GM23338 (cell line): ENCODE data around the gene STK11IP. TPM values are rescaled to one million over a fixed set of nuclear protein-coding genes. Genes with fewer than 3 reads are reported as not detected.

ENCODE experiments used
- ATAC-seq: fragments of 200-7000 bp; cut with Tn5 transposase; 3 replicates; pipeline ENCODE4 v1.9.1; 2020
- DNase-seq: peaks from one replicate; pipeline ENCODE4 v3.0.0-alpha.2; 2015; ENCODE audit warnings: low spot score
- H2AFZ ChIP-seq: fragments of 200-600 bp; sonication (generic); 2 replicates; pipeline ENCODE4 v1.8.0; 2016; ENCODE audit warnings: antibody characterized with exemption, mild to moderate bottlenecking, moderate library complexity
- H3F3A ChIP-seq: fragments of 200-600 bp; sonication (generic); replicated peaks from 2 replicates; pipeline ENCODE4 v1.8.0; 2017; ENCODE audit warnings: antibody characterized with exemption, mixed run types, low read depth
- H3K27ac ChIP-seq: fragments of 200-600 bp; sonication (generic); 2 replicates; pipeline ENCODE4 v1.6.1; 2016; ENCODE audit warnings: low read depth
- H3K27me3 ChIP-seq: fragments of 200-600 bp; sonication (generic); 2 replicates; pipeline ENCODE4 v1.8.0; 2016; ENCODE audit warnings: mild to moderate bottlenecking, mixed run types, moderate library complexity; ENCODE audit not compliant: insufficient read depth
- H3K36me3 ChIP-seq: fragments of 200-600 bp; sonication (generic); 2 replicates; pipeline ENCODE4 v1.8.0; 2016; ENCODE audit warnings: mild to moderate bottlenecking; ENCODE audit not compliant: insufficient read depth
- H3K4me1 ChIP-seq: fragments of 200-600 bp; sonication (generic); 2 replicates; pipeline ENCODE4 v1.8.0; 2016; ENCODE audit warnings: mild to moderate bottlenecking, moderate library complexity; ENCODE audit not compliant: insufficient read depth
- H3K4me2 ChIP-seq: fragments of 200-600 bp; sonication (generic); 2 replicates; pipeline ENCODE4 v1.7.1; 2017; ENCODE audit warnings: mixed run types
- H3K4me3 ChIP-seq: fragments of 200-600 bp; sonication (generic); 2 replicates; pipeline ENCODE4 v1.6.1; 2016; ENCODE audit warnings: mixed run types
- H3K79me2 ChIP-seq: fragments of 200-600 bp; sonication (generic); replicated peaks from 2 replicates; pipeline ENCODE4 v1.8.0; 2017; ENCODE audit warnings: mild to moderate bottlenecking; ENCODE audit not compliant: insufficient read depth
- H3K9me2 ChIP-seq: fragments of 200-600 bp; sonication (generic); 2 replicates; pipeline ENCODE4 v1.8.0; 2017; ENCODE audit not compliant: insufficient read depth
- H4K20me1 ChIP-seq: fragments of 200-600 bp; sonication (generic); replicated peaks from 2 replicates; pipeline ENCODE4 v1.8.0; 2017; ENCODE audit warnings: mild to moderate bottlenecking; ENCODE audit not compliant: insufficient read depth
- H3K27ac Mint-ChIP-seq: 2 replicates; pipeline ENCODE4 v1.8.0; 2020; ENCODE audit warnings: inconsistent platforms, mild to moderate bottlenecking, moderate library complexity, mixed read lengths
- H3K27me3 Mint-ChIP-seq: 3 replicates; pipeline ENCODE4 v1.8.0; 2022; ENCODE audit warnings: low read depth, mild to moderate bottlenecking, moderate library complexity, mixed read lengths, inconsistent platforms; ENCODE audit not compliant: insufficient read depth, poor library complexity
- H3K36me3 Mint-ChIP-seq: 3 replicates; pipeline ENCODE4 v1.8.0; 2021; ENCODE audit warnings: low read depth, mild to moderate bottlenecking, inconsistent platforms, moderate library complexity, mixed read lengths
- H3K4me1 Mint-ChIP-seq: 3 replicates; pipeline ENCODE4 v1.8.0; 2020; ENCODE audit warnings: mild to moderate bottlenecking, inconsistent platforms, mixed read lengths
- H3K4me3 Mint-ChIP-seq: 3 replicates; pipeline ENCODE4 v1.8.0; 2021; ENCODE audit warnings: moderate library complexity, mild to moderate bottlenecking, inconsistent platforms, mixed read lengths
- H3K9me3 Mint-ChIP-seq: 3 replicates; pipeline ENCODE4 v1.8.0; 2020; ENCODE audit warnings: moderate library complexity, mild to moderate bottlenecking, inconsistent platforms, mixed read lengths
- CREB1 ChIP-seq: fragments of 250-450 bp; sonication (Bioruptor Pico); IDR thresholded peaks from 2 replicates; pipeline ENCODE4 v1.5.0; 2020; ENCODE audit warnings: low read depth, mild to moderate bottlenecking, moderate library complexity
- CTCF ChIP-seq, 2 experiments: fragments of 200-600 bp in 1 of 2; sonication (generic) in 1 of 2; conservative IDR thresholded peaks; 2 replicates each; pipeline versions ENCODE4 v1.5.1 to v1.6.1; 2016 to 2017; ENCODE audit warnings: antibody characterized with exemption in 2 of 2, low read depth in 2 of 2, mild to moderate bottlenecking in 2 of 2, moderate library complexity in 1 of 2
- ETS1 ChIP-seq: IDR thresholded peaks from 2 replicates; pipeline ENCODE4 v1.6.1; 2016; ENCODE audit warnings: antibody characterized with exemption
- EZH2 ChIP-seq: fragments of 200-600 bp; sonication (generic); IDR thresholded peaks from one replicate; pipeline ENCODE4 v1.8.0; 2017; ENCODE audit warnings: antibody characterized with exemption, mild to moderate bottlenecking, low read depth; ENCODE audit not compliant: unreplicated experiment
- EZH2phosphoT487 ChIP-seq: fragments of 200-600 bp; sonication (generic); IDR thresholded peaks from one replicate; pipeline ENCODE4 v1.8.1; 2018; ENCODE audit warnings: antibody characterized with exemption; ENCODE audit not compliant: unreplicated experiment
- JUNB ChIP-seq: IDR thresholded peaks from one replicate; pipeline ENCODE4 v1.6.1; 2016; ENCODE audit warnings: antibody characterized with exemption; ENCODE audit not compliant: unreplicated experiment
- NANOG ChIP-seq: IDR thresholded peaks from 2 replicates; pipeline ENCODE4 v1.6.1; 2016; ENCODE audit warnings: antibody characterized with exemption, borderline replicate concordance
- POLR2AphosphoS5 ChIP-seq: IDR thresholded peaks from 2 replicates; pipeline ENCODE4 v1.6.1; 2016; ENCODE audit warnings: antibody characterized with exemption, low read depth
- REST ChIP-seq: IDR thresholded peaks from one replicate; pipeline ENCODE4 v1.6.1; 2018; ENCODE audit warnings: antibody characterized with exemption; ENCODE audit not compliant: unreplicated experiment
- STAT1 ChIP-seq: IDR thresholded peaks from one replicate; pipeline ENCODE4 v1.6.1; 2016; ENCODE audit warnings: antibody characterized with exemption; ENCODE audit not compliant: unreplicated experiment
- ZNF114 ChIP-seq: fragments of 250-450 bp; sonication (Bioruptor Pico); IDR thresholded peaks from 2 replicates; pipeline ENCODE4 v1.5.0; 2020; ENCODE audit warnings: mild to moderate bottlenecking, moderate library complexity
- ZNF331 ChIP-seq: fragments of 250-450 bp; sonication (Bioruptor Pico); IDR thresholded peaks from 2 replicates; pipeline ENCODE4 v1.5.0; 2020; ENCODE audit warnings: low read depth, mild to moderate bottlenecking, moderate library complexity
- ZNF462 ChIP-seq: fragments of 250-450 bp; sonication (Bioruptor Pico); IDR thresholded peaks from 2 replicates; pipeline ENCODE4 v1.5.0; 2020; ENCODE audit warnings: mild to moderate bottlenecking, moderate library complexity
- polyA plus RNA-seq: library from polyadenylated mRNA; unstranded; fragments of >200 nt; fragmentation: Nextera tagmentation; extraction: Ambion mirVana; gene quantifications from 2 replicates; pipeline ENCODE4 v1.2.1, GENCODE V29; 2016
- total RNA-seq: library from RNA; depleted of rRNA; stranded (reverse); fragments of >200 nt; shearing (Covaris generic); gene quantifications from 2 replicates; pipeline ENCODE4 v1.2.3, GENCODE V29; 2014

The STK11IP gene
- total and polyA plus RNA-seq, 2 experiments from 2014 or later = 16.6 to 28.1 TPM

GRCh38 chr2:219665926-219666325, 68.3 kb downstream of the STK11IP start:
- peaks cover 12% of the 10 kb centered on the region for H3K9me3 Mint-ChIP-seq
- no peaks in the 10 kb centered on the region for H3K27me3 ChIP-seq
- no peaks in the 10 kb centered on the region for H3K9me2 ChIP-seq
- TF ChIP-seq EZH2 (no peak), ETS1 (no peak), NANOG (no peak), EZH2phosphoT487 (no peak), REST (no peak), POLR2AphosphoS5 (no peak), ZNF331 (CRISPR knock-in tag) (no peak), ZNF114 (CRISPR knock-in tag) (no peak), ZNF462 (CRISPR knock-in tag) (no peak), STAT1 (no peak), CREB1 (CRISPR knock-in tag) (no peak), JUNB (no peak), CTCF (conservative IDR thresholded peaks at IDR 0.05; ENCODE audit: low read depth in 2 of 2) (no peak)
- H3K36me3 ChIP-seq = peaks cover 3% of the 10 kb centered on the region; the same call in 1 of the 2 replicates
- H3F3A ChIP-seq = no peaks in the 10 kb centered on the region
- H3K36me3 Mint-ChIP-seq = peaks cover 11% of the 10 kb centered on the region
- DNase-seq (no peak), ATAC-seq (no peak)
- no peak overlapping the region; the same call in 1 of the 2 replicates for H3K4me2 ChIP-seq
- no peak overlapping the region for H2AFZ ChIP-seq
- H3K27me3 Mint-ChIP-seq = peaks cover 6% of the 10 kb centered on the region
- no peaks in the 10 kb centered on the region for H4K20me1 ChIP-seq
- H3K4me1 ChIP-seq = peaks cover 5% of the 10 kb centered on the region
- H3K4me3 ChIP-seq = no peak overlapping the region
- no peaks in the 10 kb centered on the region for H3K79me2 ChIP-seq
- no peak overlapping the region for H3K27ac ChIP-seq
- no peak overlapping the region for H3K27ac Mint-ChIP-seq
- H3K4me1 Mint-ChIP-seq = peaks cover 20% of the 10 kb centered on the region
- H3K4me3 Mint-ChIP-seq = no peak overlapping the region
